PC-9 (cell line): ENCODE measurements around the gene CALR3.

Experiments
- EZH2 ChIP-seq: fragments of 200-600 bp; sonication (generic); IDR thresholded peaks from 2 replicates; pipeline ENCODE4 v1.8.0; 2017; ENCODE audit warnings: antibody characterized with exemption, low read depth
- TF ChIP-seq, protein P1 (sequence below): fragments of 200-600 bp; sonication (generic); conservative IDR thresholded peaks from 2 replicates; pipeline ENCODE4 v1.6.1; 2017; ENCODE audit warnings: mixed run types, antibody characterized with exemption, mild to moderate bottlenecking, moderate library complexity

DNA sequence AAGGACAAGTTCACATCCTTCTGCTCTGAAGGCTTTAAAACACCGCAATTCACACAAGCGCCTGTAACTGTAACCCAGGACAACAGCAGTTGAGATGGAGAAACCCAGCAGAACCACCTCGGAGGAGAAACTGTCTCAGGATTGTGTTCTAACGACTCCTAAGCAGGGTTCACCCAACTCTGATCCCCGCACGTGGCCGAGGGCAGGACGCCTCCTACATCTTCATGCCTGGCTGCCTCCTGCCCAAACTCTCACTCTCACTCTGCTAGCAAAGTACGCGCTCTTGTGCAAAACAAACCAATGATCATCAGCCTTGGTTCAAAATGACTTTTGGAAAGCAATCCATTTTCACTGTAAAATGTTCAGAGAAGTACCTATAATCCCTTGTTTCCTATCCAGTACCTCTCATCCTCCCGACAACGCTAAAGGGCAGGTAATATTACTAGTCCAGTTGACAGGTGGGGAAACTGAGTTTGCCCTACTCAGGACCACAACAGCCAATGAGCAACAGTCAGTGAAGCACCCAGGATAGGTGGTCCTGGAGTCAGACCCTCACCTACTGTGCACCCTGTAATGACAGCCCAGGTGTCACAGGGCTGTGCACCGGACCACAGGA lies 49.8 kb downstream of the CALR3 start:
- TF ChIP-seq, protein P1, sequence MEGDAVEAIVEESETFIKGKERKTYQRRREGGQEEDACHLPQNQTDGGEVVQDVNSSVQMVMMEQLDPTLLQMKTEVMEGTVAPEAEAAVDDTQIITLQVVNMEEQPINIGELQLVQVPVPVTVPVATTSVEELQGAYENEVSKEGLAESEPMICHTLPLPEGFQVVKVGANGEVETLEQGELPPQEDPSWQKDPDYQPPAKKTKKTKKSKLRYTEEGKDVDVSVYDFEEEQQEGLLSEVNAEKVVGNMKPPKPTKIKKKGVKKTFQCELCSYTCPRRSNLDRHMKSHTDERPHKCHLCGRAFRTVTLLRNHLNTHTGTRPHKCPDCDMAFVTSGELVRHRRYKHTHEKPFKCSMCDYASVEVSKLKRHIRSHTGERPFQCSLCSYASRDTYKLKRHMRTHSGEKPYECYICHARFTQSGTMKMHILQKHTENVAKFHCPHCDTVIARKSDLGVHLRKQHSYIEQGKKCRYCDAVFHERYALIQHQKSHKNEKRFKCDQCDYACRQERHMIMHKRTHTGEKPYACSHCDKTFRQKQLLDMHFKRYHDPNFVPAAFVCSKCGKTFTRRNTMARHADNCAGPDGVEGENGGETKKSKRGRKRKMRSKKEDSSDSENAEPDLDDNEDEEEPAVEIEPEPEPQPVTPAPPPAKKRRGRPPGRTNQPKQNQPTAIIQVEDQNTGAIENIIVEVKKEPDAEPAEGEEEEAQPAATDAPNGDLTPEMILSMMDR: no peak
- TF ChIP-seq EZH2: no peak
